Endometrial microvascular endothelial cells (primary cell): ENCODE results near the gene SLC39A13. TPM values are rescaled to one million over a fixed set of nuclear protein-coding genes. Genes with fewer than 3 reads are reported as not detected.

Source experiments
- in situ Hi-C: cut with HindIII; loops from 2 replicates; pipeline ENCODE4 v1.10.0; 2017; ENCODE audit warnings: low sequenced_read_pairs, low pct_unique_long_range_greater_than_20kb; ENCODE audit errors: inconsistent ontology term
- total RNA-seq: library from RNA; depleted of rRNA; stranded (reverse); fragments of >200 nt; gene quantifications from one replicate; pipeline ENCODE4 v1.2.3, GENCODE V29; 2015; ENCODE audit errors: inconsistent ontology term

The SLC39A13 gene
- total RNA-seq, 1 donor from 2014 or later: 133 TPM

- in situ Hi-C loops: no loop called here
These were observed 7.6 kb downstream of the SLC39A13 start for GRCh38 chr11:47415949-47416472.

- in situ Hi-C loops: no loop called here
These were observed 9.3 kb downstream of the SLC39A13 start for GRCh38 chr11:47417712-47418111.

GRCh38 chr11:47418454-47419259 lies 10.3 kb downstream of the SLC39A13 start:
- in situ Hi-C loops: no loop called here

GRCh38 chr11:47425611-47426010 lies 17.2 kb downstream of the SLC39A13 start:
- in situ Hi-C loops: no loop called here

- in situ Hi-C loops: no loop called here
These were observed 17.9 kb downstream of the SLC39A13 start, which contains the start of gene PSMC3 for GRCh38 chr11:47426062-47426956. Gene PSMC3 (minus strand): TSS chr11:47426439. CDS start chr11:47426279, 160 bp downstream.

- in situ Hi-C loops: no loop called here
These were observed 22.1 kb downstream of the SLC39A13 start for GRCh38 chr11:47430524-47430923.

- in situ Hi-C loops: no loop called here
These were observed 23.1 kb downstream of the SLC39A13 start for GRCh38 chr11:47431356-47432083.

GRCh38 chr11:47433157-47433556 lies 24.8 kb downstream of the SLC39A13 start:
- in situ Hi-C loops: no loop called here

- in situ Hi-C loops: no loop called here
These were observed 25.8 kb downstream of the SLC39A13 start for GRCh38 chr11:47434011-47434786.

GRCh38 chr11:47435687-47436086 lies 27.3 kb downstream of the SLC39A13 start:
- in situ Hi-C loops: no loop called here

GRCh38 chr11:47436726-47437125 lies 28.3 kb downstream of the SLC39A13 start:
- in situ Hi-C loops: no loop called here

GRCh38 chr11:47437218-47437745 lies 28.9 kb downstream of the SLC39A13 start:
- in situ Hi-C loops: no loop called here

GRCh38 chr11:47437746-47438418 lies 29.5 kb downstream of the SLC39A13 start:
- in situ Hi-C loops: no loop called here

GRCh38 chr11:47438721-47439120 lies 30.3 kb downstream of the SLC39A13 start:
- in situ Hi-C loops: no loop called here

GRCh38 chr11:47440054-47440476 lies 31.7 kb downstream of the SLC39A13 start:
- in situ Hi-C loops: no loop called here

- in situ Hi-C loops: no loop called here
These were observed 33.0 kb downstream of the SLC39A13 start for GRCh38 chr11:47441421-47441820.

- in situ Hi-C loops: no loop called here
These were observed 34.1 kb downstream of the SLC39A13 start for GRCh38 chr11:47442514-47442913.
